HG02973 (cell line): ENCODE data around the gene PEDS1.
"Not testable (repeated sequence)": the region's sequence is repeated elsewhere in the genome, so short reads cannot be mapped to it uniquely, and the experiment has no call there.

Experiments
- ATAC-seq: cut with Tn5 transposase; IDR thresholded peaks from one replicate; pipeline ENCODE4 v1.9.1; 2021; ENCODE audit warnings: moderate library complexity; ENCODE audit not compliant: unreplicated experiment

The PEDS1 gene

GRCh38 chr20:50115041-50115512 is 38.4 kb downstream of the PEDS1 start:
- no peak for ATAC-seq

- ATAC-seq: no peak
Measured at GRCh38 chr20:50113420-50114224, 39.9 kb downstream of the PEDS1 start.

GRCh38 chr20:50112512-50113419 is 40.8 kb downstream of the PEDS1 start, which contains the start of gene UBE2V1:
UBE2V1 (minus strand) TSS chr20:50113150; CDS start chr20:50113128, 22 bp downstream.
- ATAC-seq: no peak

DNA sequence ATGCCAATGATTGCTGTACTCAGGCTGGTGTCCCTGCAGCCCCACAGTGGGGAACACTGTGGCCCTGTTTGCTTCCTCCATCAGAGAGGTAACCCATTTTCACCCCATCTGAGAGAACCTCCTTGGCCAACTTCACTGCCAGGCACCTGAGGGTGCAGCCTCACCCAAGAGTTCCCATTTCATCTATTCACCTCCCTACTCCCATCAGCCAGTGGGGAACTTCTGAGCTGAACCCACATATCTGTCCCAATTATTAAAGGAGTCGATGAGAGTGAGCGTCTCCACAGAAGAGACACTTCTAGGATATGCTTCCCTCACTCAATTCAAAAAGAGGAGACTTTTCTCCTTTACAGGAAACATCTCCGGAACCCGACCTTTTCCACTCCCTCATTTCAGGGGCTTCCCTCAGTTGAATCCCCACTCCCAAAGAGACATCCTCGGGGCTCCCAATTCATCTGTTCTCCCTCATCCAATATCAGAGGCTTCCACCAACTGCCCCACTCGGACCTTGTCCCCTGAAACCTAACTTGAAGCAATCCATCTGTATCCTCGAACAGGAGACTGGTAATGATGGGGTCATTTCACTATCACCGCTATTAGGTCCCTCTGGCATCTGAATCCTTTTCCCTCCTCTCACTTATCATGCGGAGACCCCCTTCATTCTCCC is 41.6 kb downstream of the PEDS1 start:
- ATAC-seq: no peak

- no peak for ATAC-seq
Measured at GRCh38 chr20:50111120-50111828, 42.2 kb downstream of the PEDS1 start.

DNA sequence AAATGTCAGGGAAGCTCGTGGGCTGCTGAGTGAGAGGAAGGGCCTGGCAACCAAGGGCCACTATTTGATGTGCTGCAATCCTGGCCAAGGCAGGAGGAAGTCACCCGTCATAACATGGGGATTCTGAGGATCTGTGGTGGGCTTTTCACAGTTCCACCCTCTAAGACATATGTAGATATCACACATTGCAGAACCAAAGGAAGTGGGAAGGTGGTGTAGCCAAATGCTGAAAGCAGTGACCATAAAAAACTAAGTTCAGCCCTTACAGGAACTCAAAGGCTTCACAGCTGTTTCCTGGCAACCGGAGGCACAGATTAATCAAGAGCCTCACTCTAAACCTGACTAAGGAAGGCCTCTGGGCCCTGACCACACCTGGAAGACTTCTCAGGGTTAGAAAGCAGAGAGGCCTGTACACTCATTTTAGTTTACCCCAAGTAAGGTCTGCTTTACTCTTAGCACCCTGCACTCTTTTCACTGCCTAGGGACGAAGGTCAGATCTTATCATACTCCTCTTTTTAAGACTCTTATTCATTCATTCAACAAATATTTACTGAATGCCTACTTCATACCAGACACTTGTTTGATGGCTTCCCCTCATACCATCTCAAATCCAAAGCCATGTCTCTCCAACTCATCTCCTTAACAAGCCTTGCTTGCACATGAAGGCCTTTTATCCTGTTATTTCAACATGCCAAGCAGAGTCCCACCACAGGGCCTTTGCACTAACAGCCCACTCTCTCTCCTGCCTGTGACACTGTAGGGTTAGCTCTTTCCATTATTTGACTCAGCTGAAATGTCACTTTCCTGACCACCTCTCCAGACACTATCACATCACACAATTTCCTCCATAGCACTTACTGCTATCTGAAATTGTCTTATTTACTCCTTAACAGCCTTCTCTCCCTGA is 43.1 kb downstream of the PEDS1 start:
- peak; percentile 37 for ATAC-seq

- no peak for ATAC-seq
Measured at GRCh38 chr20:50108556-50109235, 44.8 kb downstream of the PEDS1 start.

DNA sequence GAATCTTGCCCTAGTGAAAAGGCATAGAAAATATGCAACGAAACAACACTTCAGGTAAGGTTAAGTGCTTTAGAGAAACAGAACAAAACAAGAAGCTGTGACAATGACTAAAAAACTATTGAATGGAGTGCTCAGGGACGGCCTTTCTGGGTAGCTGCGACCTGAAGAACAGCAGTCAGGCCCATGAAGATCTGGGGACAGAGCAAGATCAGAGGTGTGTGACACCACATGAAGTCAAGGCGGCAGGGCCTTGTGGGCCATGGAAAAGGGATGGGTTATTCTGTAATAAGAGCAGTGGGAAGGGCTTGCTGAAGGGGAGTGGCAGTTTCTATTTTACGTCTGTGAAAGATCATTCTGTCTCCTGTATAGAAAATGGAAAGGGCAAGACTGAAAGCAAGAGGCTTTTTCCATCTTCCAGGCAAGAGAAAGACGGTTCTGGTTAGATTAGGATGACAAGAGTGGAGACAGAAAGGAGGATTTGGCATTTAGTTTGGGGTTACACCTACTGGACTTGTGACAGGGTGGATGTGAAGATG is 45.7 kb downstream of the PEDS1 start:
- no peak for ATAC-seq

DNA sequence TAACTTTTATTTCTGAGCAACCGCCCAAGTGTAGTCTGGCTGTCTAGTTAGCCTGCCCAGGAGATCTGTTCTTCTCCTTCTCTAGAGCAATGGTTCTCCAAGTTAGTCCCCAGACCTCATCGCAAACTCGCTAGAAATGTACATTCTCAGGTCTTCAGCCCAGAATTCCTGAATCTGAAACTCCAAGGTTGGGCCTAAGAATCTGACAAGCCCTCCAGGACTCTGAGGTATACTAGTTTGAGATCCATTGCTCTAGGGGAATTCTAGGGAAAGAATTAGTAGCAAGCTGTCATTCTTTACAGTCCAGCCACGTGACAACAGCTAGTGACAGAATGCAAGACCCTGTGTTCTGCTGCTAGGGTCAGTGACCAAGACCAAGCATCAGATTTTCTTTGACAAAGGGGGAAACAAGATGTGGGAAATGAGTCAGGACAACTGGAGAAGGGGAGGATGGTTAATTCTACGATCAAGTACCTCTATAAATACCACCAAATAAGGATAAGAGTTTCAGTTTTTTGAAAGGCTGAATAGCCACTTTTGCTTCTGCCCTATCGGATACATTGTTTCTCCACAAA is 46.4 kb downstream of the PEDS1 start:
- ATAC-seq: no peak

- not testable (repeated sequence) for ATAC-seq
Measured at GRCh38 chr20:50106669-50107068, 46.9 kb downstream of the PEDS1 start.
